Heart left ventricle (tissue), 16 donors: Measurements from ENCODE around the gene TRPM2. TPM values are rescaled to one million over a fixed set of nuclear protein-coding genes. Genes with fewer than 3 reads are reported as not detected.

Experiments
- ATAC-seq, 4 donors: fragments of 200-7000 bp; cut with Tn5 transposase; one replicate each; pipeline ENCODE4 v1.9.1; 2020 to 2022; ENCODE audit warnings: moderate library complexity in 4 of 4, mild to moderate bottlenecking in 3 of 4, moderate number of reproducible peaks in 1 of 4
- DNase-seq, 5 donors: peaks; one replicate each; pipeline ENCODE4 v3.0.0-alpha.2; 2020
- H3K27ac ChIP-seq, 12 donors: fragments of 200-600 bp; sonication (generic) in 4 of 12; one replicate each; pipeline versions ENCODE4 v1.5.0 to v1.8.0; 2016 to 2022; ENCODE audit warnings: mild to moderate bottlenecking in 2 of 12
- H3K27me3 ChIP-seq, 9 donors: fragments of 200-600 bp; sonication (generic) in 2 of 9; one replicate each; pipeline versions ENCODE4 v1.5.1 to v1.8.0; 2016 to 2022; ENCODE audit warnings: mild to moderate bottlenecking in 3 of 9
- H3K36me3 ChIP-seq, 9 donors: fragments of 200-600 bp; sonication (generic) in 2 of 9; one replicate each; pipeline versions ENCODE4 v1.5.0 to v1.8.0; 2018 to 2022; ENCODE audit warnings: mild to moderate bottlenecking in 2 of 9
- H3K4me1 ChIP-seq, 12 donors: fragments of 200-600 bp; sonication (generic) in 4 of 12; one replicate each; pipeline versions ENCODE4 v1.5.0 to v1.8.0; 2016 to 2022; ENCODE audit warnings: mild to moderate bottlenecking in 3 of 12
- H3K4me3 ChIP-seq, 12 donors: fragments of 200-600 bp; sonication (generic) in 4 of 12; one replicate each; pipeline versions ENCODE4 v1.5.0 to v1.8.0; 2017 to 2022; ENCODE audit warnings: mild to moderate bottlenecking in 9 of 12, moderate library complexity in 4 of 12
- H3K9me3 ChIP-seq, 12 donors: fragments of 200-600 bp; sonication (generic) in 4 of 12; one replicate each; pipeline versions ENCODE4 v1.5.0 to v1.8.0; 2016 to 2022; ENCODE audit warnings: mild to moderate bottlenecking in 1 of 12
- CTCF ChIP-seq, 12 donors: fragments of 200-600 bp; sonication (generic) in 4 of 12; IDR thresholded peaks; one replicate each; pipeline versions ENCODE4 v1.5.0 to v1.8.0; 2018 to 2022; ENCODE audit warnings: antibody characterized with exemption in 12 of 12, mild to moderate bottlenecking in 5 of 12
- POLR2A ChIP-seq, 2 donors: fragments of 450-650 bp; IDR thresholded peaks; one replicate each; pipeline ENCODE4 v1.6.1; 2017; ENCODE audit warnings: antibody characterized with exemption in 2 of 2, mild to moderate bottlenecking in 2 of 2, moderate library complexity in 2 of 2
- WGBS, 4 donors: extraction: QIAGEN DNeasy Blood & Tissue Kit in 2 of 4; methylation state at CpG; one replicate each; pipeline versions ENCODE4 v1.1.5 to v1.1.7; 2013 to 2018; 5-methylcytosine and 5-hydroxymethylcytosine counted together
- intact Hi-C, 10 donors: fragments of 100-400 bp; cut with DNase I; formaldehyde crosslinking; loops; one replicate each; pipeline versions ENCODE4 v1.11.1 to v1.14.2; 2022
- polyA plus RNA-seq, 2 donors: library from polyadenylated mRNA; stranded (reverse); fragments of 200-250 nt; gene quantifications; one replicate each; pipeline ENCODE4 v1.2.3, GENCODE V29; 2013
- total RNA-seq, 9 donors: library from RNA; depleted of rRNA in 2 of 9; stranded (reverse); fragments of >200 nt in 2 of 9; fragmentation: NEBNext Ultra II Directional in 3 of 9; extraction: Animal tissue kit (Norgen Biotek cat#: 25700) in 3 of 9; gene quantifications; one replicate each; pipeline versions ENCODE4 v1.1.0 to v1.2.4, GENCODE V29; 2016 to 2023
- donor health status: ischemic (EF 13 %, LVEDD 7.1; RV severe dilation, severe dysfunction).
- donor health status: healthy with polysubstance abuse.
- donor health status: DM: no; HTN: yes; CAD: no.
- donor health status: DM: no; HTN: no; CAD: no.
- donor health status: ischemic (EF 25% LVEDD 6.9; RV normal size, moderate dysfunction).
- donor health status: ischemic (EF 25% LVEDD 5.7; RV mildly dilated, moderate dysfunction).
- donor health status: healthy.
- donor health status: DM: yes; HTN: yes; CAD: no.
- donor health status: ischemic (EF 35%, LVEDD 5.7; RV mildly dilated, moderate dysfunction).
- donor health status: nonischemic (EF 11% LVEDD 7.7; RV severe dilation, severe dysfunction).
- donor health status: DM: yes; HTN: yes; CAD: no.
- donor health status: PGD.
- donor health status: ischemic (EF 29% LVEDD 5.4; RV normal size, mild dysfunction).
- donor health status: nonischemic (EF 23%, LVEDD 6.1; RV moderate dilation, normal function).

TRPM2 gene
- total and polyA plus RNA-seq, 11 donors: 0.66 to 20.5 (median 1.2) TPM

GRCh38 chr21:44444286-44444931, 91.0 kb downstream of the TRPM2 start:
- intact Hi-C loops: loop anchor here in 1 of 10 donors (10.0 kb wide), 1 partner anchor 80 kb away; no protein-coding TSS in a partner anchor
- Histone ChIP-seq H3K27me3 (peaks cover 0 to 13% (median 0%) of the 10 kb centered on the region in 9 donors), H3K4me1 (peaks cover 0 to 1% (median 0%) of the 10 kb centered on the region in 12 donors), H3K9me3 (no peaks in the 10 kb centered on the region), H3K36me3 (peaks cover 0 to 7% (median 0%) of the 10 kb centered on the region in 9 donors), H3K4me3 (no peak overlapping the region), H3K27ac (no peak overlapping the region)
- no peak for ATAC-seq
- WGBS, 4 donors: 70 to 77% (median 75%) methylated on average over 14 to 21 of the region's 21 CpGs
- TF ChIP-seq POLR2A (IDR thresholded peaks at IDR 0.05) (no peak), CTCF (IDR thresholded peaks at IDR 0.05) (no peak)
- peak in 1 of 5 donors; percentile 23 for DNase-seq

- Histone ChIP-seq H3K27me3 (peaks cover 0 to 18% (median 0%) of the 10 kb centered on the region in 9 donors), H3K27ac (no peak overlapping the region), H3K36me3 (peaks cover 0 to 3% (median 0%) of the 10 kb centered on the region in 9 donors), H3K9me3 (no peaks in the 10 kb centered on the region), H3K4me3 (no peak overlapping the region), H3K4me1 (no peaks in the 10 kb centered on the region)
- ATAC-seq: no peak
- TF ChIP-seq POLR2A (IDR thresholded peaks at IDR 0.05) (no peak), CTCF (IDR thresholded peaks at IDR 0.05) (no peak)
- WGBS, 4 donors: 78 to 83% (median 81%) methylated on average over 19 of the region's 19 CpGs
- DNase-seq: peak in 1 of 5 donors; percentile 5
- intact Hi-C loops: loop anchor here in 1 of 10 donors (10.0 kb wide), 1 partner anchor 80 kb away; no protein-coding TSS in a partner anchor
These were observed 91.9 kb downstream of the TRPM2 start for GRCh38 chr21:44445145-44445812.

GRCh38 chr21:44448651-44449131, 95.3 kb downstream of the TRPM2 start:
- H3K9me3 ChIP-seq: peaks cover 0 to 12% (median 0%) of the 10 kb centered on the region in 12 donors
- intact Hi-C loops: loop anchor here in 1 of 10 donors (10.0 kb wide), 1 partner anchor 84 kb away; no protein-coding TSS in a partner anchor
- no peak for ATAC-seq
- DNase-seq: no peak
- no peaks in the 10 kb centered on the region for H3K36me3 ChIP-seq
- TF ChIP-seq CTCF (IDR thresholded peaks at IDR 0.05) (no peak), POLR2A (IDR thresholded peaks at IDR 0.05) (no peak)
- H3K4me3 ChIP-seq: no peak overlapping the region
- 46 to 61% (median 53%) methylated on average over 3 to 13 of the region's 13 CpGs for WGBS, 4 donors
- H3K27me3 ChIP-seq: peaks cover 0 to 21% (median 0%) of the 10 kb centered on the region in 9 donors
- no peaks in the 10 kb centered on the region for H3K4me1 ChIP-seq
- H3K27ac ChIP-seq: no peak overlapping the region
